Osteoblast (primary cell): ENCODE measurements around the gene SMTNL1. TPM values are rescaled to one million over a fixed set of nuclear protein-coding genes. Genes with fewer than 3 reads are reported as not detected.

Source experiments
- DNase-seq: peaks from one replicate; pipeline ENCODE4 v3.0.0; 2011; ENCODE audit warnings: low spot score, mixed read lengths; ENCODE audit not compliant: insufficient read length; ENCODE audit errors: missing footprints
- H2AFZ ChIP-seq: 2 replicates; pipeline ENCODE4 v1.6.0; 2011; ENCODE audit warnings: mild to moderate bottlenecking, low read length
- H3K27ac ChIP-seq: 2 replicates; pipeline ENCODE4 v1.5.1; 2011; ENCODE audit warnings: mild to moderate bottlenecking, low read depth, low read length, moderate library complexity
- H3K27me3 ChIP-seq: 2 replicates; pipeline ENCODE4 v1.6.0; 2012; ENCODE audit warnings: mild to moderate bottlenecking, control low read depth, inconsistent platforms, low read length, moderate library complexity; ENCODE audit not compliant: insufficient read depth
- H3K36me3 ChIP-seq: 2 replicates; pipeline ENCODE4 v1.5.1; 2011; ENCODE audit warnings: mild to moderate bottlenecking, low read length, control low read depth, moderate library complexity; ENCODE audit not compliant: insufficient read depth
- H3K4me1 ChIP-seq: 2 replicates; pipeline ENCODE4 v1.5.1; 2011; ENCODE audit warnings: mild to moderate bottlenecking, low read length, control low read depth, moderate library complexity; ENCODE audit not compliant: insufficient read depth
- H3K4me2 ChIP-seq: 2 replicates; pipeline ENCODE4 v1.6.0; 2011; ENCODE audit warnings: mild to moderate bottlenecking, low read length; ENCODE audit not compliant: insufficient read depth
- H3K4me3 ChIP-seq: fragments of 200-600 bp; sonication (generic); 3 replicates; pipeline ENCODE4 v1.5.1; 2012; ENCODE audit warnings: mild to moderate bottlenecking, low read length, inconsistent platforms; ENCODE audit not compliant: insufficient read depth
- H3K79me2 ChIP-seq: 2 replicates; pipeline ENCODE4 v1.6.0; 2012; ENCODE audit warnings: mild to moderate bottlenecking, low read length, control low read depth, inconsistent platforms; ENCODE audit not compliant: insufficient read depth
- H3K9me3 ChIP-seq: 2 replicates; pipeline ENCODE4 v1.5.1; 2011; ENCODE audit warnings: low read depth, low read length, control low read depth
- H4K20me1 ChIP-seq: 2 replicates; pipeline ENCODE4 v1.6.0; 2012; ENCODE audit warnings: mild to moderate bottlenecking, low read length, control low read depth; ENCODE audit not compliant: insufficient read depth
- CTCF ChIP-seq: IDR thresholded peaks from 2 replicates; pipeline ENCODE4 v1.5.1; 2011; ENCODE audit warnings: mild to moderate bottlenecking, low read depth, low read length, moderate library complexity; ENCODE audit errors: extremely low read depth
- total RNA-seq: library from RNA; depleted of rRNA; stranded (reverse); fragments of >200 nt; gene quantifications from 2 replicates; pipeline ENCODE4 v1.2.3, GENCODE V29; 2012

The SMTNL1 gene
- total RNA-seq, 1 donor, result not detected

- Histone ChIP-seq H3K27ac (no peak overlapping the region), H2AFZ (no peak overlapping the region), H3K4me2 (no peak overlapping the region), H3K9me3 (no peaks in the 10 kb centered on the region), H3K79me2 (no peaks in the 10 kb centered on the region), H4K20me1 (no peaks in the 10 kb centered on the region), H3K4me1 (peaks cover 4% of the 10 kb centered on the region), H3K27me3 (no peaks in the 10 kb centered on the region), H3K36me3 (no peaks in the 10 kb centered on the region), H3K4me3 (no peak overlapping the region)
- no peak for TF ChIP-seq CTCF
- no peak for DNase-seq
Measured at GRCh38 chr11:57511741-57512430, 25.5 kb upstream of the SMTNL1 start.

- Histone ChIP-seq H3K27ac (no peak overlapping the region), H3K27me3 (no peaks in the 10 kb centered on the region), H3K36me3 (no peaks in the 10 kb centered on the region), H3K4me2 (no peak overlapping the region), H3K4me3 (no peak overlapping the region), H3K4me1 (peaks cover 4% of the 10 kb centered on the region), H3K79me2 (no peaks in the 10 kb centered on the region), H4K20me1 (no peaks in the 10 kb centered on the region), H3K9me3 (no peaks in the 10 kb centered on the region), H2AFZ (no peak overlapping the region)
- no peak for TF ChIP-seq CTCF
- peak; percentile 51 for DNase-seq
Measured at GRCh38 chr11:57512646-57513451, 24.5 kb upstream of the SMTNL1 start.

- peaks cover 4% of the 10 kb centered on the region for H3K4me1 ChIP-seq
- no peaks in the 10 kb centered on the region for H3K27me3 ChIP-seq
- H3K27ac ChIP-seq, result no peak overlapping the region
- no peak overlapping the region for H2AFZ ChIP-seq
- no peak overlapping the region for H3K4me2 ChIP-seq
- no peak for TF ChIP-seq CTCF
- no peaks in the 10 kb centered on the region for H4K20me1 ChIP-seq
- DNase-seq, result peak; percentile 39
- no peak overlapping the region for H3K4me3 ChIP-seq
- no peaks in the 10 kb centered on the region for H3K36me3 ChIP-seq
- H3K9me3 ChIP-seq, result no peaks in the 10 kb centered on the region
- H3K79me2 ChIP-seq, result no peaks in the 10 kb centered on the region
Measured at GRCh38 chr11:57513452-57513795, 24.0 kb upstream of the SMTNL1 start.

- peak; percentile 73 for DNase-seq
- Histone ChIP-seq H3K27ac (no peak overlapping the region), H3K36me3 (no peaks in the 10 kb centered on the region), H3K4me1 (peaks cover 4% of the 10 kb centered on the region), H3K79me2 (no peaks in the 10 kb centered on the region), H3K27me3 (no peaks in the 10 kb centered on the region), H3K4me2 (peak overlapping the region; percentile 94), H2AFZ (peak overlapping the region; percentile 91), H3K4me3 (peak overlapping the region; percentile 91), H3K9me3 (no peaks in the 10 kb centered on the region), H4K20me1 (no peaks in the 10 kb centered on the region)
- no peak for TF ChIP-seq CTCF
Measured at GRCh38 chr11:57513911-57514537, 23.4 kb upstream of the SMTNL1 start.
